Measurements from ENCODE around the gene CENPW. TPM values are rescaled to one million over a fixed set of nuclear protein-coding genes. Genes with fewer than 3 reads are reported as not detected.

The CENPW gene
- total and polyA plus RNA-seq, 4 donors = 0.67 to 8.3 (median 2.2) TPM

- no peak for DNase-seq (ENCODE audit: low spot score)
- H3K27ac ChIP-seq (ENCODE audit: low read depth in 1 of 2, low read length in 2 of 2) = no peak overlapping the region
- no peak overlapping the region for H3K9ac ChIP-seq (ENCODE audit: low read depth in 1 of 2, low read length in 2 of 2)
- TF ChIP-seq, protein P1, sequence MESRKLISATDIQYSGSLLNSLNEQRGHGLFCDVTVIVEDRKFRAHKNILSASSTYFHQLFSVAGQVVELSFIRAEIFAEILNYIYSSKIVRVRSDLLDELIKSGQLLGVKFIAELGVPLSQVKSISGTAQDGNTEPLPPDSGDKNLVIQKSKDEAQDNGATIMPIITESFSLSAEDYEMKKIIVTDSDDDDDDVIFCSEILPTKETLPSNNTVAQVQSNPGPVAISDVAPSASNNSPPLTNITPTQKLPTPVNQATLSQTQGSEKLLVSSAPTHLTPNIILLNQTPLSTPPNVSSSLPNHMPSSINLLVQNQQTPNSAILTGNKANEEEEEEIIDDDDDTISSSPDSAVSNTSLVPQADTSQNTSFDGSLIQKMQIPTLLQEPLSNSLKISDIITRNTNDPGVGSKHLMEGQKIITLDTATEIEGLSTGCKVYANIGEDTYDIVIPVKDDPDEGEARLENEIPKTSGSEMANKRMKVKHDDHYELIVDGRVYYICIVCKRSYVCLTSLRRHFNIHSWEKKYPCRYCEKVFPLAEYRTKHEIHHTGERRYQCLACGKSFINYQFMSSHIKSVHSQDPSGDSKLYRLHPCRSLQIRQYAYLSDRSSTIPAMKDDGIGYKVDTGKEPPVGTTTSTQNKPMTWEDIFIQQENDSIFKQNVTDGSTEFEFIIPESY (IDR thresholded peaks at IDR 0.05) = no peak
- no peak for TF ChIP-seq NR2F2 (IDR thresholded peaks at IDR 0.05)
- no peaks in the 10 kb centered on the region for H3K9me3 ChIP-seq (ENCODE audit: control insufficient read depth in 4 of 4, low read length in 3 of 4)
- H3K27me3 ChIP-seq (ENCODE audit: control insufficient read depth in 4 of 4, insufficient read depth in 4 of 4, low read length in 3 of 4) = no peaks in the 10 kb centered on the region
- no peak overlapping the region for H3K4me3 ChIP-seq (ENCODE audit: low read depth in 1 of 3, low read length in 3 of 3)
- no peaks in the 10 kb centered on the region for H3K36me3 ChIP-seq (ENCODE audit: control insufficient read depth in 4 of 4, insufficient read depth in 3 of 4, low read depth in 1 of 4, low read length in 3 of 4)
- H3K4me1 ChIP-seq (ENCODE audit: control insufficient read depth in 4 of 4, insufficient read depth in 4 of 4, low read length in 3 of 4) = peaks cover 5 to 12% (median 9%) of the 10 kb centered on the region in 4 donors
Observed at GRCh38 chr6:126344181-126344580, 4.3 kb downstream of the CENPW start.

DNA sequence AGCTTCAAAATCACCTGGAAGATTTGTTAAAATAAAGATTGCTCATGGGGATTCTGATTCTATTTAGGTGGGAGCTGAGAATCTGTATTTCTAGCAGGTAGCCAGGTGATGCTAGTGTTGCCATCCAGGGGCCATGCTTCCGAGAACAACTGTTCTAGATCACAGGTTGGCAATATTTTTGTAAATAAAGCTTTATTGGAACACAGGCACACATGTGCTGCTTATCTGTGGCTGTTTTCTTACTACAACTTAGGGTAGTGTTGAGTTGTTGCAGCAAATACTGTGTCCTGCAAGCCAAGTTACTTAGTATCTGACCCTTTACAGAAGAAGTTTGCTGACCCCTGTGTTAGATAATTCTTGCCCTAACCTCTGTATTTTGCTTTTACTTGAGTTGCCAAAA is 12.0 kb downstream of the CENPW start:
- H3K27me3 ChIP-seq (ENCODE audit: control insufficient read depth in 4 of 4, insufficient read depth in 4 of 4, low read length in 3 of 4) = no peaks in the 10 kb centered on the region
- 96% methylated on average over 1 of the region's 1 CpG for WGBS
- no peak for DNase-seq (ENCODE audit: low spot score)

GRCh38 chr6:126352514-126352913 is 12.6 kb downstream of the CENPW start:
- Histone ChIP-seq H3K4me3 (ENCODE audit: low read depth in 1 of 3, low read length in 3 of 3) (no peak overlapping the region), H3K27me3 (ENCODE audit: control insufficient read depth in 4 of 4, insufficient read depth in 4 of 4, low read length in 3 of 4) (no peaks in the 10 kb centered on the region), H3K9ac (ENCODE audit: low read depth in 1 of 2, low read length in 2 of 2) (no peak overlapping the region), H3K27ac (ENCODE audit: low read depth in 1 of 2, low read length in 2 of 2) (no peak overlapping the region), H3K4me1 (ENCODE audit: control insufficient read depth in 4 of 4, insufficient read depth in 4 of 4, low read length in 3 of 4) (no peaks in the 10 kb centered on the region), H3K9me3 (ENCODE audit: control insufficient read depth in 4 of 4, low read length in 3 of 4) (no peaks in the 10 kb centered on the region), H3K36me3 (ENCODE audit: control insufficient read depth in 4 of 4, insufficient read depth in 3 of 4, low read depth in 1 of 4, low read length in 3 of 4) (no peaks in the 10 kb centered on the region)
- no peak for TF ChIP-seq MAX (IDR thresholded peaks at IDR 0.05)
- TF ChIP-seq HNF4A (conservative IDR thresholded peaks at IDR 0.05) = no peak
- TF ChIP-seq FOXA1 (IDR thresholded peaks at IDR 0.05) = no peak
- TF ChIP-seq RAD21 (IDR thresholded peaks at IDR 0.05) = no peak
- TF ChIP-seq EGR1 (IDR thresholded peaks at IDR 0.05; ENCODE audit: low read depth in 2 of 2) = no peak
- TF ChIP-seq, protein P2, sequence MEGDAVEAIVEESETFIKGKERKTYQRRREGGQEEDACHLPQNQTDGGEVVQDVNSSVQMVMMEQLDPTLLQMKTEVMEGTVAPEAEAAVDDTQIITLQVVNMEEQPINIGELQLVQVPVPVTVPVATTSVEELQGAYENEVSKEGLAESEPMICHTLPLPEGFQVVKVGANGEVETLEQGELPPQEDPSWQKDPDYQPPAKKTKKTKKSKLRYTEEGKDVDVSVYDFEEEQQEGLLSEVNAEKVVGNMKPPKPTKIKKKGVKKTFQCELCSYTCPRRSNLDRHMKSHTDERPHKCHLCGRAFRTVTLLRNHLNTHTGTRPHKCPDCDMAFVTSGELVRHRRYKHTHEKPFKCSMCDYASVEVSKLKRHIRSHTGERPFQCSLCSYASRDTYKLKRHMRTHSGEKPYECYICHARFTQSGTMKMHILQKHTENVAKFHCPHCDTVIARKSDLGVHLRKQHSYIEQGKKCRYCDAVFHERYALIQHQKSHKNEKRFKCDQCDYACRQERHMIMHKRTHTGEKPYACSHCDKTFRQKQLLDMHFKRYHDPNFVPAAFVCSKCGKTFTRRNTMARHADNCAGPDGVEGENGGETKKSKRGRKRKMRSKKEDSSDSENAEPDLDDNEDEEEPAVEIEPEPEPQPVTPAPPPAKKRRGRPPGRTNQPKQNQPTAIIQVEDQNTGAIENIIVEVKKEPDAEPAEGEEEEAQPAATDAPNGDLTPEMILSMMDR (IDR thresholded peaks at IDR 0.05; ENCODE audit: low read depth, low read length, missing input control) = no peak
- DNase-seq (ENCODE audit: low spot score) = no peak

More for the DNA sequence above, 12.0 kb downstream of the CENPW start:
- Histone ChIP-seq H3K27ac (ENCODE audit: low read depth in 1 of 2, low read length in 2 of 2) (no peak overlapping the region), H3K9ac (ENCODE audit: low read depth in 1 of 2, low read length in 2 of 2) (no peak overlapping the region), H3K9me3 (ENCODE audit: control insufficient read depth in 4 of 4, low read length in 3 of 4) (no peaks in the 10 kb centered on the region), H3K4me3 (ENCODE audit: low read depth in 1 of 3, low read length in 3 of 3) (no peak overlapping the region), H3K4me1 (ENCODE audit: control insufficient read depth in 4 of 4, insufficient read depth in 4 of 4, low read length in 3 of 4) (no peaks in the 10 kb centered on the region), H3K36me3 (ENCODE audit: control insufficient read depth in 4 of 4, insufficient read depth in 3 of 4, low read depth in 1 of 4, low read length in 3 of 4) (no peaks in the 10 kb centered on the region)
- TF ChIP-seq JUND (IDR thresholded peaks at IDR 0.05) = no peak
- no peak for TF ChIP-seq FOXA2 (IDR thresholded peaks at IDR 0.05)
- TF ChIP-seq, protein P3, sequence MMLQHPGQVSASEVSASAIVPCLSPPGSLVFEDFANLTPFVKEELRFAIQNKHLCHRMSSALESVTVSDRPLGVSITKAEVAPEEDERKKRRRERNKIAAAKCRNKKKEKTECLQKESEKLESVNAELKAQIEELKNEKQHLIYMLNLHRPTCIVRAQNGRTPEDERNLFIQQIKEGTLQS (IDR thresholded peaks at IDR 0.05) = no peak
- no peak for TF ChIP-seq MAX (IDR thresholded peaks at IDR 0.05)
- TF ChIP-seq HNF4A (conservative IDR thresholded peaks at IDR 0.05) = no peak
